KG1 (cell line): Measurements from ENCODE around the gene FOXA3.
A peak's percentile ranks its signal among the peaks of the same experiment; 100 is the strongest.
"Not testable (repeated sequence)": the region's sequence is repeated elsewhere in the genome, so short reads cannot be mapped to it uniquely, and the experiment has no call there.

Experiments used
- DNase-seq: peaks from one replicate; lab custom pipeline; 2025; lab: John Stamatoyannopoulos, UW

The FOXA3 gene

DNA sequence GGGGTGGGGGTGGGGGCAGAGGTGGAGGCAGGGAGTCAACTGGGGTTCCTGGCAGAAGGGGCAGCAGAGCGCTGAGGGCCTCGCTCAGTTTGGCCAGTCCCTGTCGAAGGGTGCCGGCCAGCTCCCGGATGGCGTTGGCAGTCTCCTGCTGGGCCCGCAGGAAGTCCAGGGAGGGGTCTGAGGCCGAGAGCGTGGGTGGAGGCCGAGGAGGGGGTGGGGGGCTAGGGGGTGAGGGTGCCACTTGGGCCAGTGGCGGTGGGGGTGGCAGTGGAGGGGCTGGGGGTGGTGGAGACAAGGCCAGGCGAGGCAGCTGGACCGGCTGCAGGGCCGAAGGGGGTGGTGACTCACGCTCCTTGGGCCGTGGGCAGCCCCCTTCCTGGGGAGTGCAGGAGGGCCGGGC lies 26.8 kb downstream of the FOXA3 start:
- DNase-seq = no peak

DNA sequence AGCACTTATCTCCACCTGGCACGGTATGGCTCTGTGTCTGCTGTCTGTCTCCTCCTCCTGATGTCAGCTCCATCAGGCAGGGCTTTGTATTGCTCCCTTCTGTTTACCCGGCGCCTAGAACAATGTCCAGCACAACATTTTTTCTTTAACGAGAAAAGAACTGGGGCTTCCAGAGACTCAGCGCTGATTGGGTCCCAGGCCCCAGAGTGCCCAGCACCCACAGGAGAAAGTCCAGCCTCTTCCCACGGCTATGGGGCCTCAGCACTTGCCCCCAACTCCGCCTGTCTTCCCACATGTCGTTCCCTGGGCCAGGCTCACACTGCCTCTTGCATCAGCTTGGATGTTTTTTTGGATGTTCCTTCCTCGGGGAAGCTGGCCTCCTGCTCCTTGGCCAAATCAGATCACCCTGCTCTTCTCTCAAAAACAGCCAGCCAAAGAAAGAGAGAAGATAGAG lies 31.4 kb downstream of the FOXA3 start:
- no peak for DNase-seq

DNA sequence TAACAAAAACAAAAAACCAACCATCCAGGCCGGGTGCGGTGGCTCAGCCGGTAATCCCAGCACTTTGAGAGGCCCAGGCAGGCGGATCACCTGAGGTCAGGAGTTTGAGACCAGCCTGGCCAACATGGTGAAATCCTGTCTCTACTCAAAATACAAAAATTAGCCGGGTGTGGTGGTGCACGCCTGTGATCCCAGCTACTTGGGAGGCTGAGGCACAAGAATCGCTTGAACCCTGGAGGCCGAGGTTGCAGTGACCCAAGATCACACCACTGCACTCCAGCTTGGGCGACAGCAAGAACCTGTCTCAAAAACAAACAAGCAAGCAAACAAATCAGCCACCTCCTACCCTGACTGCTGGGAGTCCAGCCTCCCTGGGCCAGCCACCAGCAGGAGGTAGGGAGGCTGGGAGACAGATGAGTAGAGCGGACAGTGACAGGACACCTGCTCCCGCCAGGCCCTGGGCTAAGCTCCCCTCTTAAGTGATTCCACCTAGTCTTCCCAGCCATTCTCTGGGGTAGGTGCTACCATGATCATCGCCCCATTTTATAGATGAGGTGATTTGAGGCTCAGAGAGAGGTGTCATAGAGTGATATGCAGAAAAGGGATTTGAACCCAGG lies 32.0 kb downstream of the FOXA3 start:
- DNase-seq = not testable (repeated sequence)

DNA sequence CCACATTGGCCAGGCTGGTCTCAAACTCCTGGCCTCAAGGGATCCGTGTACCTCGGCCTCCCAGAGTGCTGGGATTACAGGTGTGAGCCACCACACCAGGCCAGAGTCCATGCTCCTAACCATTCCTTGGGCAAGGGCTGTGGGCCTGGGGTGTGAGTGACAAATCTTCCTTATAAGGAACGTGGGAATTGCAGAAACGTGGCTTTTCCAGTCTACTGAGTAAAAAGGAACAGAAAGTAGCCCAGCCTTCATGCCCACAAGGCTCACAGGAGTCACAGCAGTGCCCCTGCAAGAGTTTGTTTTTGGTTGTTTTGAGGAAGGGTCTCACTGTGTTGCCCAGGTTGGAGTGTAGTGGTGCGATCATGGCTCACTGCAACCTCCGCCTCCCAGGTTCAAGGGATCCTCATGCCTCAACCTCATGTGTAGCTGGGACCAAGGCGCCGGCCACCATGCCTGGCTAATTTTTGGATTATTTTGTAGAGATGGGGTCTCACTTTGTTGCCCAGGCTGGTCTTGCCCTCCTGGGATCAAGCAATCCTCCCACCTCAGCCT lies 33.2 kb downstream of the FOXA3 start:
- no peak for DNase-seq

- DNase-seq = no peak
Measured at GRCh38 chr19:45899253-45899652, 35.1 kb downstream of the FOXA3 start.

DNA sequence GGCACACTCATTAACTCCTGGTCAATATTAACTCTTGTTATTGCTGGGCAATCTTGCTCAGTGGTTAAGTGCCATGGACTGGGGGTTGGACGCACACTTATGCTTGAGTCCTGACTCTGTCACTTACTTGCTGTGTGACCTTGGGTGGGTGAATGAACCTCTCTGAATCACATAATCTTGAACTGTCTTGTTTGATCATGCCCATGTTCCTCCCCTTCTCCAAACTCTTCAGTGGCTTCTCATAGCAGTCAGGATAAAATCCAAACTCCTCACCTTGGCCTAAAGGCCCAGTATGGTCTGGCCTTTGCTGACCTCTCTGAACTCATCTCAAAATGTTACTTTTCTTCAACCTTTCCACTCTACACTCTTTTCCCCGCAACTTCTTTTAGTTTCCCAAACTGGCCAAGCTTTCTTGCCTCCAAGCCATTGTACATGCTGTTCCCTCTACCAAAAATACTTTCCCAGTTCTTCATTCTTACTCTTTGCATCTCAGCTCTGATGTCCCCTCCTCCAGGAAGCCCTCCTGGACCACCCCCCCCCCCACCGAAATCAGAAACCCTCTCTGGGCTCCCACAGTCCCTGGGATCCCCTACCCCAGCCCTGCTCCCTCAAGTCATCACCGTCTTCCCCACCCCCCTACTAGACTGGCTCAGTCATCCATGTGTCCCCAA lies 35.9 kb downstream of the FOXA3 start:
- DNase-seq = no peak

DNA sequence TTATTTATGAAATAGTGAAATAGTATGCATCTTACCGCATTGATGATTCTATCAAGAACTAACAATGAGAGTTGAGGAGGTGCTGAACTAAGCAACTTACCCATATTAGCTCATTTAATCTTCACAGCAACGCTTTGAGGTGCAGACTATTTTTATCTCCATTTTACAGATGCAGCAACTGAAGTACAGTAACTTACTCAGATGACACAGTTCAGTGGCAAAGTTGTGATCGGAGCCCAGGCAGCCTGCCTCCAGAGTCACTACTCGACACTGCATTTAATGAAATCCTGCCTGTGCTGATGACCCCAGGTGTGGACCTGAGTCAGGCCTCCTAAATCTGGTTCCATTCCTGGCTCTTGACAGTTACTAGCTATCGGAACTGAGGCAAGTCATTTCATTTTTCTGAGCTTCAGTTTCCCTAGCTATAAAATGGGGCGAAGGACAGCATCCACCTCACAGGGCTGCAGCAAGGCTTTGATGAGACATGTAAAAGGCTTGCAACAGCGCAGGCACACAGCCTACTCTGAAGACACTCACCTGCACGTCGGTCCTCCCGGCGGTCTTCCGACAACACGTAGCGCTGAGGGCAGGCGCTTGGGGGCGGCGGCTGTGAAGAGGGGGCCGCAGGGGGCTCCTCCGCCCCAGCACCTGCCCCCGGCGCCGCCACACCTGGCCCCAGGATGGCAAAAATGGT lies 36.8 kb downstream of the FOXA3 start:
- DNase-seq = no peak

DNA sequence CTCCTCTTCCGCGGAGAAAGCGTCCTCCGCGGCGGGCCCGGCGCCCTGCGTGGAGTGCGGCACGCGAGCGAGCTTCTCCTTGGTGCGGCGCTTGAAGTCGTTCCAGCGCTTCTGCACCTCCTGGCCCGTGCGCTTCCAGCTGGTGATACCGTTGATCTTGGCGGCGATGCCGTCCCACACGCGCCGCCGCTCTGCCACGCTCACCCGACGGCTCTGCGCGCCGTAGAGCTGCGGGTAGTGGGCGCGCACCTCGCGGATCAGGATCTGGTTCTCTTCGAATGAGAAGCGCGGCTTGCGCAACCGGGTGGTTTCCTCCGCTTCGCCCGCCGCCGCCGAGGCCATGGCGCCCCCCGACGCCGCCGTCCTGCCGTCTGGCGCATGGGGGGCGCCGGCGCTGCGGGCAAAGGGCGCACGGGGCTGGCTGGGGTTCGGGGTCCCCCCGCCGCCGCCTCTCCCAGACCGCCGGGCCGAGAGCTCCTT lies 37.3 kb downstream of the FOXA3 start:
- peak; percentile 41 for DNase-seq

GRCh38 chr19:45901912-45902650 lies 38.0 kb downstream of the FOXA3 start, which contains the start of gene MYPOP:
MYPOP (minus strand) TSS chr19:45902613; CDS start chr19:45901773, 840 bp downstream.
- DNase-seq = no peak

DNA sequence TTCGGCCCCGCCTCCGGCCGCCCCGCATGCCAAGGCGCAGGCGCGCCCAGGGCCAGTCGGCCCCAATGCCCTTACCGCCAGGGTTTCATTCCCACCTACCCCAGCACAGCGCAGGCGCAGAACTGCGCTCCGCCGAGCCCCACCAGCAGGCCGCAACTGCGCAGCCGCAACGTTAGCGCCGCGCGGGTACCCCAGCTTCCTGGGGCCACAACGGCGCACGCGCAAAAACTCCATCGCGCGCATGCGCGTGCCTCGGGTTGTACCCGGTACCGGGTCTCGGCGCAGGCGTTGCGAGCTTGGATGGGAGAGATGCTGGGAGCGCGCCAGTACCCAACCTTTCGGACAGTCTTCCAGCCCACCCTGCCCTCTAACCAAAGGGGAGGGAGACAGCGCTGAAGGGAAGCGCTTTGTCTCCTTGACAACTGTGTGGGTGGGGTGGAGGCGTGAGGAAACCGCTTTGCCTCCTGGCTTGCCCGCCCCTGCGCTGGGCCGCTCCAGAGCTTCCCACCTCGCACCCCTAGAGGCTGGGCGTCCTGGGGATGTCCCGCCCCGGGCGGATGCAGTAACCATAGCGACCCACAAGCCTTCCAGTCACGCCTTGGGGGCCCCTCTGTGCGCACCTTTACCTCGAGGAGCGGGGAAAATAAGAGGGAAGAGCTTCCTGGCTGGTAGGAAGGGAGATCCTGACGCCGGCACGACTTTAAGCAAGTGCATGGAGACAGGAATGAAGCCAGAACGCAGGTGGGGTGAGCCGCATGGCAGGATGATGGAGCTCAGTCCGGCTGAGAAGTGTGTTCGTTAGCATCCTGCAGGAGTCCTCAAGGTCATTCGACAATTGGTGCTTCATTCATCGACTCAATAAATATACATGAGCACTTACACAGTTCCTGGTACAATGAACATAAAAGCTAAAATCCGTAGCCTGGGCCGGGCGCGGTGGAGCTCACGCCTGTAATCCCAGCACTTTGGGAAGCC lies 38.8 kb downstream of the FOXA3 start:
- DNase-seq = peak; percentile 99

- no peak for DNase-seq
Measured at GRCh38 chr19:45905011-45905410, 40.9 kb downstream of the FOXA3 start.

DNA sequence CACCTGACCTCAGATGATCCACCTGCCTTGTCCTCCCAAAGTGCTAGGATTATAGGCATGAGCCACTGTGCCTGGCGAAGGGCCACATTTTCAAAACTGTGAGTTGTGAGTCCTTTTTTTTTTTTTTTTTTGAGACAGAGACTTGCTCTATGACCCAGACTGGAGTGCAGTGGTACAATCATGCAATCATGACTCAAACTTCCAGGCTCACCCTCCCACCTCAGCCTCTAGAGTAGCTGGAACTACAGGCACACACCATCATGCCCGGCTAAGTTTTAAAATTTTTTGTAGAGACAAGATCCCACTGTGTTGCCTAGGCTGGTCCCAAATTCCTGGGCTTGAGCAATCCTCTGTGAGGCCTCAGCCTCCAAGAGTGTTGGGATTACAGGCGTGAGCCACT lies 42.1 kb downstream of the FOXA3 start:
- DNase-seq = no peak

DNA sequence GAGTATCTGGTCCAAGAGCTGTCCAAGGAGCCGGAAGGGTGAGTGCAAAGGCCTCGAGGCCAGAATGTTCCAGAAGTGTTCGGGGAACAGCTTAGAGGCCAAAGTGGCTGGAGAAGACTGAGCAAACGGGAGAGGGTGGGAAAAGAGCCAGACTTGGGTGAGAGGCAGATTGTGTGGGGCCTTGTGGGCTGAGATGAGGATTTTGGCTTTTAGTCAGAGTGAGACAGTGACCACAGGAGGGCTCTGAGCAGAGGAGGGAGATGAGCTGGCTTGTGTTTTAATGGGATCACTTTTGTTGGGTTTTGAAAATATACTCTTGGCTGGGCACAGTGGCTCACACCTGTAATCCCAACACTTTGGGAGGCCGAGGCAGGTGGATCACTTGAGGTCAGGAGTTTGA lies 44.8 kb downstream of the FOXA3 start:
- no peak for DNase-seq

GRCh38 chr19:45911291-45911690 lies 47.2 kb downstream of the FOXA3 start:
- no peak for DNase-seq

- no peak for DNase-seq
Measured at GRCh38 chr19:45913874-45914830, 50.0 kb downstream of the FOXA3 start, which contains the start of gene NANOS2. NANOS2 (minus strand) TSS chr19:45914778; CDS start chr19:45914693, 85 bp downstream.

DNA sequence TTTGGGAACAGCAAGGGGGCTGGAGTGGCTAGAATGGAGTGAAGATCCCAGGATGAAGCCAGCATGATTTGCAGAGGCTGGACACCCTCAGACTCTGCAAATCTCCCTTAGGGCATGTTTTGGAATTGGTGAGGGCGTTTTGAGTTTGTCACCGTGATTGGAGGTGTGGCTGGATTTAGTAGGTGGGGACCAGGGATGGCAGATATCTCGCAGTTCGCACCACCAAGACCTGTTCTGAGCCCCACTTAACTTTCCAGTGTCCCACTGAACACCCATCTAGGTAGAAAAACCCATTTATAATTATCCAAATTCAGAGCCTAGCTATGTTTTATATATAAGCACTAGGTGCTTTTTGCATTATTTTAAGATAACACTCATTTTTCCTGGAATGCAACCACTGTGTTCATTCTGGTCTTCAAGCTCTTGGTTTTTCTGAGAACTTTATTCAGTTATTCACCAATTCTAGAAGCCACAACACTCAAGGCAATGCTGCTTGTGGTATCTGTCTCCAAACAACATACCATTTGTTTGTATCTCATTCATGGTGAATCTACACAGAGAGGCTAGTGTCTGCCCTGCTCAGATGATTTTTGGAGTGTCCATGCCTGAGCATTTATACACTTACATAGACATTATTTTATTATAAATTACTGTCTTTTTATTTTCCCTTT lies 53.4 kb downstream of the FOXA3 start:
- DNase-seq = no peak

GRCh38 chr19:45918721-45919120 lies 54.6 kb downstream of the FOXA3 start:
- no peak for DNase-seq

DNA sequence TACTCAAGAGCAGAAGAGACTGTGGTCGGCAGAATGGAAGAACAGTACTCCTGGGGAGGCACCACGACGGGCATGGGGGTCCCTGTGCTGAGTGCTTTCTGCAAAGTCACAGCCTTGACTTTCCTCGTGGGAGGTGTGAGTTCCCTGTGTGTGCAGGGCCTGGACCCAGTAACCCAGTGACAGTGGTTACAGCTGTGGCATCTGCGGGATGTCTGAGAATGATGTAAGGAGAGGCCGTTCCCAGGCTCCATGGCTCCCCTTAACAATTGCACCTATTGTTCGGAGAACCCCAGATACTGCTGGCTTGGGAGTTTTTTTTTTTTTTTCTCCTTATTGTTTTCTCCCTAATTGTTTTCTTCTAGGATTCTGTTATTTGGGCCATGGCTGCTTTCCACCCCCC lies 55.6 kb downstream of the FOXA3 start:
- DNase-seq = no peak

DNA sequence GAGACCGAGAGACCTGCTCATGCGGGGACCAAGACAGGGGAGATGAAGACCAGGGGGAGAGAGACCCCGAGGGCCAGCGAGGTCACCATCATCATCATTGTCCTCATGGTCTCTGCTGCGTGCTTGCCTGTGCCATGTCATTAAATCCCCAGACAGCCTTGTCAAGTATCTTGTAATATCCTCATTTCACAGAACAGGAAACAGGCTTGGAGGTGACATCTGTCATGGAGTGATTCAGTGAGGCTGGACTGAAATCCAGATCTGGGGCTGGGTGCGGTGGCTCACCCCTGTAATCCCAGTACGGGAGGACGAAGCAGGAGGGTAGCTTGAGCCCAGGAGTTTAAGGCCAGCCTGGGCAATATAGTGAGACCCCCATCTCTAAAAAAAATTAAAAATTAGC lies 56.3 kb downstream of the FOXA3 start:
- no peak for DNase-seq
